ENCODE data around the gene CXCL1.
"Not testable (repeated sequence)": the region's sequence is repeated elsewhere in the genome, so short reads cannot be mapped to it uniquely, and the experiment has no call there.

The CXCL1 gene

GRCh38 chr4:73883306-73883705, 14.1 kb downstream of the CXCL1 start:
- DNase-seq = peak; percentile 38 to 50

GRCh38 chr4:73885574-73886267, 16.5 kb downstream of the CXCL1 start:
- DNase-seq = no peak

- no peak for DNase-seq
Observed at GRCh38 chr4:73891326-73891725, 22.1 kb downstream of the CXCL1 start.

GRCh38 chr4:73891739-73892405, 22.7 kb downstream of the CXCL1 start:
- DNase-seq = no peak

- DNase-seq = no peak
Observed at GRCh38 chr4:73892966-73893365, 23.8 kb downstream of the CXCL1 start.

GRCh38 chr4:73894001-73894400, 24.8 kb downstream of the CXCL1 start:
- no peak for DNase-seq

GRCh38 chr4:73895201-73896175, 26.3 kb downstream of the CXCL1 start:
- no peak for DNase-seq

GRCh38 chr4:73896416-73896815, 27.2 kb downstream of the CXCL1 start:
- no peak for DNase-seq

- no peak for DNase-seq
Observed at GRCh38 chr4:73897380-73898136, 28.4 kb downstream of the CXCL1 start.

GRCh38 chr4:73899338-73899737, 30.1 kb downstream of the CXCL1 start:
- not testable (repeated sequence) for DNase-seq

GRCh38 chr4:73901031-73901430, 31.8 kb downstream of the CXCL1 start:
- no peak for DNase-seq

- no peak for DNase-seq
Observed at GRCh38 chr4:73902038-73902637, 32.9 kb downstream of the CXCL1 start.

- DNase-seq = no peak
Observed at GRCh38 chr4:73902817-73903547, 33.8 kb downstream of the CXCL1 start.

GRCh38 chr4:73904491-73904890, 35.3 kb downstream of the CXCL1 start:
- DNase-seq = no peak

GRCh38 chr4:73908965-73909364, 39.8 kb downstream of the CXCL1 start:
- no peak for DNase-seq

- DNase-seq = no peak
Observed at GRCh38 chr4:73911746-73912145, 42.6 kb downstream of the CXCL1 start.

GRCh38 chr4:73912191-73912590, 43.0 kb downstream of the CXCL1 start:
- no peak for DNase-seq

- DNase-seq = no peak
Observed at GRCh38 chr4:73914071-73914470, 44.9 kb downstream of the CXCL1 start.

- no peak for DNase-seq
Observed at GRCh38 chr4:73916172-73916925, 47.2 kb downstream of the CXCL1 start.

GRCh38 chr4:73917081-73917501, 47.9 kb downstream of the CXCL1 start:
- DNase-seq = no peak

- DNase-seq = no peak
Observed at GRCh38 chr4:73918058-73918457, 48.9 kb downstream of the CXCL1 start.

Measured in Kasumi-1 (cell line).